CD14-positive monocyte (primary cell): ENCODE measurements around the gene NTN5. TPM values are rescaled to one million over a fixed set of nuclear protein-coding genes. Genes with fewer than 3 reads are reported as not detected.

Experiments
- DNase-seq, 3 donors: peaks; one replicate each; pipeline ENCODE4 v3.0.0-alpha.2; 2011 to 2022
- H2AFZ ChIP-seq: 2 replicates; pipeline ENCODE4 v1.6.0; 2012; ENCODE audit warnings: mild to moderate bottlenecking, low read depth, low read length, inconsistent platforms; ENCODE audit not compliant: insufficient read depth, poor library complexity, severe bottlenecking
- H3K27ac ChIP-seq, 2 donors: 1 replicate in 1 of 2; 2 replicates in 1 of 2; pipeline ENCODE4 v1.5.1; 2012 to 2013; ENCODE audit warnings: low read length in 2 of 2, control low read depth in 1 of 2, inconsistent platforms in 1 of 2, low read depth in 1 of 2, mild to moderate bottlenecking in 1 of 2
- H3K27me3 ChIP-seq, 2 donors: one replicate each; pipeline versions ENCODE4 v1.6.0 to v1.6.1; 2011 to 2013; ENCODE audit warnings: low read length in 2 of 2; ENCODE audit not compliant: control insufficient read depth in 2 of 2, insufficient read depth in 2 of 2
- H3K36me3 ChIP-seq, 2 donors: replicated peaks in 1 of 2; 1 replicate in 1 of 2; 2 replicates in 1 of 2; pipeline versions ENCODE4 v1.5.1 to v1.6.1; 2012 to 2013; ENCODE audit warnings: low read length in 2 of 2, control low read depth in 1 of 2, inconsistent platforms in 1 of 2, mild to moderate bottlenecking in 1 of 2; ENCODE audit not compliant: insufficient read depth in 2 of 2, control insufficient read depth in 1 of 2
- H3K4me1 ChIP-seq, 2 donors: 1 replicate in 1 of 2; 2 replicates in 1 of 2; pipeline versions ENCODE4 v1.5.1 to v1.6.1; 2012 to 2013; ENCODE audit warnings: low read length in 2 of 2, control low read depth in 1 of 2, inconsistent platforms in 1 of 2, mild to moderate bottlenecking in 1 of 2, moderate library complexity in 1 of 2; ENCODE audit not compliant: insufficient read depth in 2 of 2, control insufficient read depth in 1 of 2
- H3K4me2 ChIP-seq: replicated peaks from 2 replicates; pipeline ENCODE3; 2012; ENCODE audit warnings: low read length, moderate library complexity, mild to moderate bottlenecking; ENCODE audit not compliant: poor library complexity, severe bottlenecking; ENCODE audit errors: extremely low read depth
- H3K4me3 ChIP-seq, 3 experiments: fragments of 200-600 bp in 1 of 3; sonication (generic) in 1 of 3; replicated peaks in 1 of 3; 1 replicate in 2 of 3; 2 replicates in 1 of 3; pipeline ENCODE4 v1.5.1; 2011 to 2013; ENCODE audit warnings: low read length in 3 of 3, mild to moderate bottlenecking in 3 of 3, control low read depth in 2 of 3, low read depth in 2 of 3, inconsistent platforms in 1 of 3, moderate library complexity in 1 of 3
- H3K79me2 ChIP-seq: 2 replicates; pipeline ENCODE4 v1.6.0; 2012; ENCODE audit warnings: mild to moderate bottlenecking, control low read depth, inconsistent platforms, low read length, moderate library complexity; ENCODE audit not compliant: insufficient read depth
- H3K9ac ChIP-seq: 2 replicates; pipeline ENCODE4 v1.6.0; 2017; ENCODE audit warnings: low read length, mild to moderate bottlenecking; ENCODE audit not compliant: insufficient read depth, poor library complexity, severe bottlenecking
- H3K9me3 ChIP-seq, 2 donors: replicated peaks in 1 of 2; 1 replicate in 1 of 2; 2 replicates in 1 of 2; pipeline versions ENCODE4 v1.5.1 to v1.6.1; 2012 to 2013; ENCODE audit warnings: low read length in 2 of 2, control low read depth in 1 of 2; ENCODE audit not compliant: control insufficient read depth in 1 of 2, insufficient read depth in 1 of 2
- H4K20me1 ChIP-seq: 2 replicates; pipeline ENCODE4 v1.6.0; 2012; ENCODE audit warnings: mild to moderate bottlenecking, low read length, control low read depth, moderate library complexity; ENCODE audit not compliant: insufficient read depth
- H3K27ac Mint-ChIP-seq, 7 donors: one replicate each; pipeline ENCODE4 v1.8.0; 2020; ENCODE audit warnings: mild to moderate bottlenecking in 7 of 7, mixed read lengths in 7 of 7, moderate library complexity in 6 of 7, inconsistent platforms in 2 of 7
- H3K27me3 Mint-ChIP-seq, 3 donors: one replicate each; pipeline ENCODE4 v1.8.0; 2021 to 2022; ENCODE audit warnings: low read depth in 3 of 3, mild to moderate bottlenecking in 3 of 3, mixed read lengths in 3 of 3, moderate library complexity in 3 of 3, inconsistent platforms in 1 of 3
- H3K36me3 Mint-ChIP-seq, 2 donors: one replicate each; pipeline ENCODE4 v1.8.0; 2020; ENCODE audit warnings: mixed read lengths in 2 of 2, inconsistent platforms in 1 of 2, mild to moderate bottlenecking in 1 of 2
- H3K4me1 Mint-ChIP-seq: one replicate; pipeline ENCODE4 v1.8.0; 2020; ENCODE audit warnings: mild to moderate bottlenecking, mixed read lengths
- H3K4me3 Mint-ChIP-seq, 2 donors: one replicate each; pipeline ENCODE4 v1.8.0; 2020; ENCODE audit warnings: mild to moderate bottlenecking in 2 of 2, mixed read lengths in 2 of 2, moderate library complexity in 1 of 2
- H3K9me3 Mint-ChIP-seq, 7 donors: one replicate each; pipeline ENCODE4 v1.8.0; 2020 to 2022; ENCODE audit warnings: mixed read lengths in 7 of 7, mild to moderate bottlenecking in 6 of 7, moderate library complexity in 6 of 7, inconsistent platforms in 2 of 7
- WGBS: methylation state at CpG from one replicate; pipeline ENCODE4 v1.1.5; 2013; ENCODE audit warnings: missing lambda C conversion rate; ENCODE audit not compliant: insufficient coverage; 5-methylcytosine and 5-hydroxymethylcytosine counted together
- intact Hi-C, 2 donors: fragments of 100-400 bp; cut with micrococcal nuclease; formaldehyde crosslinking; loops; one replicate each; pipeline versions ENCODE4 v1.15.0 to v1.15.1; 2023
- polyA plus RNA-seq, 3 donors: library from polyadenylated mRNA; depleted of rRNA in 1 of 3; unstranded in 2 of 3; stranded (reverse) in 1 of 3; fragments of 300-500 nt in 2 of 3; fragments of >200 nt in 1 of 3; fragmentation: Illumina TruSeq in 2 of 3; gene quantifications; 1 replicate in 2 of 3; 2 replicates in 1 of 3; pipeline ENCODE4 v1.2.3, GENCODE V29; 2012 to 2021
- TF ChIP-seq, protein P1 (sequence below): fragments of 200-600 bp; IDR thresholded peaks from one replicate; pipeline ENCODE4 v1.8.0; 2022; ENCODE audit warnings: antibody characterized with exemption, mild to moderate bottlenecking

Gene NTN5
- polyA plus RNA-seq, 3 donors: 0.44 TPM; not detected in 2

DNA sequence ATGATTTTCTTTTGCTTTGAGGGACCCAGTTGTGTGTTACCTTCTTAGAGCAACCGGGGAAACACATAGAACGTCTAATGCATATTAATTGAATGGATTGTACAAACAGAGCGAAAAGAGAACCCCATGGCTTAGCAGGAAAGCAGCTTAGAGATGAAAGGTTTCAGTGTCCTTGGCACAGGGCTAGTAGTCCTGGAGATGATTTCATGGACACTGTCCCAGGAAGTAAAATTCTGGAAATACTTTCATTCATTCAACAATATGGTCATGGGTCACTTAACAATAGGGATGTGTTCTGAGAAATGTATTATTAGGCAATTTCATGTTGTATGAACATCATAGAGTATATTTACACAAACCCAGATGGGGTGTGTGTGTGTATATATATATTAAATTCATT is 13.3 kb upstream of the NTN5 start:
- no peak for DNase-seq
- no peaks in the 10 kb centered on the region for H3K79me2 ChIP-seq
- H3K36me3 Mint-ChIP-seq: no peaks in the 10 kb centered on the region
- TF ChIP-seq, protein P1, sequence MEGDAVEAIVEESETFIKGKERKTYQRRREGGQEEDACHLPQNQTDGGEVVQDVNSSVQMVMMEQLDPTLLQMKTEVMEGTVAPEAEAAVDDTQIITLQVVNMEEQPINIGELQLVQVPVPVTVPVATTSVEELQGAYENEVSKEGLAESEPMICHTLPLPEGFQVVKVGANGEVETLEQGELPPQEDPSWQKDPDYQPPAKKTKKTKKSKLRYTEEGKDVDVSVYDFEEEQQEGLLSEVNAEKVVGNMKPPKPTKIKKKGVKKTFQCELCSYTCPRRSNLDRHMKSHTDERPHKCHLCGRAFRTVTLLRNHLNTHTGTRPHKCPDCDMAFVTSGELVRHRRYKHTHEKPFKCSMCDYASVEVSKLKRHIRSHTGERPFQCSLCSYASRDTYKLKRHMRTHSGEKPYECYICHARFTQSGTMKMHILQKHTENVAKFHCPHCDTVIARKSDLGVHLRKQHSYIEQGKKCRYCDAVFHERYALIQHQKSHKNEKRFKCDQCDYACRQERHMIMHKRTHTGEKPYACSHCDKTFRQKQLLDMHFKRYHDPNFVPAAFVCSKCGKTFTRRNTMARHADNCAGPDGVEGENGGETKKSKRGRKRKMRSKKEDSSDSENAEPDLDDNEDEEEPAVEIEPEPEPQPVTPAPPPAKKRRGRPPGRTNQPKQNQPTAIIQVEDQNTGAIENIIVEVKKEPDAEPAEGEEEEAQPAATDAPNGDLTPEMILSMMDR: no peak
- peaks cover 13% of the 10 kb centered on the region for H3K4me1 Mint-ChIP-seq
- no peak overlapping the region for H3K27ac ChIP-seq
- no peaks in the 10 kb centered on the region for H4K20me1 ChIP-seq
- H3K9me3 ChIP-seq: no peaks in the 10 kb centered on the region
- no peaks in the 10 kb centered on the region for H3K4me1 ChIP-seq
- WGBS: 100% methylated on average over 1 of the region's 3 CpGs
- H3K4me2 ChIP-seq: no peak overlapping the region
- H3K4me3 Mint-ChIP-seq: no peak overlapping the region
- no peaks in the 10 kb centered on the region for H3K27me3 ChIP-seq
- H3K36me3 ChIP-seq: no peaks in the 10 kb centered on the region
- intact Hi-C loops: no loop called here
- H2AFZ ChIP-seq: no peak overlapping the region
- peaks cover 0 to 3% (median 0%) of the 10 kb centered on the region in 7 donors for H3K9me3 Mint-ChIP-seq
- H3K27ac Mint-ChIP-seq: no peak overlapping the region
- H3K27me3 Mint-ChIP-seq: peaks cover 3 to 9% (median 8%) of the 10 kb centered on the region in 3 donors
- H3K9ac ChIP-seq: no peak overlapping the region
- H3K4me3 ChIP-seq: no peak overlapping the region

DNA sequence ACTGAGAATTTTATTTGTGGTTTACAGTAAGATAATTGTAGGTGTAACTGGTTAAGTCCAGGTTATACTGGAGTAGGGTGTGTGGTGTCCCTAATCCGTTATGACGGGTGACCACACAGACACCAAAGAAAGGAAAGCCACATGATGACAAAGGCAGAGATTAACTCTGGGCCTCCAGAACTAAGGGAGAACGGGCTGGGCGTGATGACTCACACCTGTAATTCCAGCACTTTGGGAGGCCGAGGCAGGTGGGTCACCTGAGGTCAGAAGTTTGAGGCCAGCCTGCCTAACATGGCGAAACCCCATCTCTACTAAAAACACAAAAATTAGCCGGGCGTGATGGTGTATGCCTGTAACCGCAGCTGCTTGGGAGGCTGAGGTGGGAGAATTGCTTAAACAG is 12.8 kb upstream of the NTN5 start:
- no peaks in the 10 kb centered on the region for H3K4me1 ChIP-seq
- H3K9me3 ChIP-seq: no peaks in the 10 kb centered on the region

More for the DNA sequence above, 12.8 kb upstream of the NTN5 start:
- H3K79me2 ChIP-seq: no peaks in the 10 kb centered on the region
- WGBS: 91% methylated on average over 3 of the region's 9 CpGs
- no peak overlapping the region for H3K9ac ChIP-seq
- DNase-seq: no peak
- H3K27me3 ChIP-seq: no peaks in the 10 kb centered on the region
- H3K4me3 ChIP-seq: no peak overlapping the region
- Mint-ChIP-seq H3K27ac (no peak overlapping the region), H3K4me1 (peaks cover 13% of the 10 kb centered on the region), H3K27me3 (peaks cover 3 to 9% (median 7%) of the 10 kb centered on the region in 3 donors), H3K4me3 (no peak overlapping the region), H3K9me3 (peaks cover 0 to 3% (median 0%) of the 10 kb centered on the region in 7 donors), H3K36me3 (no peaks in the 10 kb centered on the region)
- intact Hi-C loops: no loop called here
- no peaks in the 10 kb centered on the region for H3K36me3 ChIP-seq
- no peak overlapping the region for H3K4me2 ChIP-seq
- TF ChIP-seq, protein P1: no peak
- no peak overlapping the region for H3K27ac ChIP-seq
- H4K20me1 ChIP-seq: no peaks in the 10 kb centered on the region
- no peak overlapping the region for H2AFZ ChIP-seq
